WI38 (cell line): Measurements from ENCODE around the gene SLC7A6OS.

Experiments used
- H3K4me3 ChIP-seq: 2 replicates; pipeline ENCODE4 v1.5.1; 2011; ENCODE audit warnings: low read depth, mild to moderate bottlenecking, control low read depth, low read length
- TF ChIP-seq, protein P1 (sequence below): IDR thresholded peaks from 2 replicates; pipeline ENCODE4 v1.5.1; 2012; ENCODE audit warnings: low read depth, mild to moderate bottlenecking, control low read depth, low read length

The SLC7A6OS gene

DNA sequence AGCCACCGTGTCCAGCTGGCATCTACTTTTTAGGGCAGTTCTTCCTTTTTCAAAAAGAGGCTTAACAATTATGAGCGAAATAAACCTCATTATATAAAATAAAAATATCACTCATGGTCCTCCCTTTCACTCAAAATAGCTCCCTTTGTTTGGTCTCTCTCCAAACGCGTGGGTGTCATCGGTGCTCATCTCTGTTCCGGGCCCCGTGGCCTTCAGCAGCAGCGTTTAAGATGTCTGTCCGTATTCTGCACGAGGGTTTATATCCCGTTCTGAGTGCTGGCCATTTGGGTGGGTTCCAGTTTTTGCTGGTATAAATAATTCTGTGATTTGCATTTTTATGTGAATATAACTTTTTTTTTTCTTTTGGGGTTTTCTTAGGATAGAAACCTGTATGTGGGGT lies 33.5 kb upstream of the SLC7A6OS start:
- TF ChIP-seq, protein P1, sequence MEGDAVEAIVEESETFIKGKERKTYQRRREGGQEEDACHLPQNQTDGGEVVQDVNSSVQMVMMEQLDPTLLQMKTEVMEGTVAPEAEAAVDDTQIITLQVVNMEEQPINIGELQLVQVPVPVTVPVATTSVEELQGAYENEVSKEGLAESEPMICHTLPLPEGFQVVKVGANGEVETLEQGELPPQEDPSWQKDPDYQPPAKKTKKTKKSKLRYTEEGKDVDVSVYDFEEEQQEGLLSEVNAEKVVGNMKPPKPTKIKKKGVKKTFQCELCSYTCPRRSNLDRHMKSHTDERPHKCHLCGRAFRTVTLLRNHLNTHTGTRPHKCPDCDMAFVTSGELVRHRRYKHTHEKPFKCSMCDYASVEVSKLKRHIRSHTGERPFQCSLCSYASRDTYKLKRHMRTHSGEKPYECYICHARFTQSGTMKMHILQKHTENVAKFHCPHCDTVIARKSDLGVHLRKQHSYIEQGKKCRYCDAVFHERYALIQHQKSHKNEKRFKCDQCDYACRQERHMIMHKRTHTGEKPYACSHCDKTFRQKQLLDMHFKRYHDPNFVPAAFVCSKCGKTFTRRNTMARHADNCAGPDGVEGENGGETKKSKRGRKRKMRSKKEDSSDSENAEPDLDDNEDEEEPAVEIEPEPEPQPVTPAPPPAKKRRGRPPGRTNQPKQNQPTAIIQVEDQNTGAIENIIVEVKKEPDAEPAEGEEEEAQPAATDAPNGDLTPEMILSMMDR: no peak
- no peak overlapping the region for H3K4me3 ChIP-seq

DNA sequence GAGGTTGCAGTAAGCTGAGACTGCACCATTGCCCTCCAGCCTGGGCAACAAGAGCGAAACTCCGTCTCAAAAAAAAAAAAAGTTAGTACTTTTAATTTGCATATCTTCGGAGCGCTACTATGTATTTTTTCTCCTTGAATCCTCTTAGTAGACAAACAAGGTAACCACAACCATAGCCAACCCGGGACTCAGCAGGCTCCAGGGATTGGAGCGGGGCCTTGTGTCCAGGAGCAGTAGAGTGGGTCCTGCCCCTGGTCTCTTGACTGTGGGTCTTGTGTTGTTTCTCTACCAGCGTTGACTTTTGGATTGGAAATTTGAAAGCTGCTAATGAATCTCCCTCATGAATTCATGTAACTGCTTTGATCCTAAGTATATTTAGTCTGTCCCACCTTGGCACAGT lies 32.4 kb upstream of the SLC7A6OS start:
- TF ChIP-seq, protein P1: no peak
- H3K4me3 ChIP-seq: no peak overlapping the region

DNA sequence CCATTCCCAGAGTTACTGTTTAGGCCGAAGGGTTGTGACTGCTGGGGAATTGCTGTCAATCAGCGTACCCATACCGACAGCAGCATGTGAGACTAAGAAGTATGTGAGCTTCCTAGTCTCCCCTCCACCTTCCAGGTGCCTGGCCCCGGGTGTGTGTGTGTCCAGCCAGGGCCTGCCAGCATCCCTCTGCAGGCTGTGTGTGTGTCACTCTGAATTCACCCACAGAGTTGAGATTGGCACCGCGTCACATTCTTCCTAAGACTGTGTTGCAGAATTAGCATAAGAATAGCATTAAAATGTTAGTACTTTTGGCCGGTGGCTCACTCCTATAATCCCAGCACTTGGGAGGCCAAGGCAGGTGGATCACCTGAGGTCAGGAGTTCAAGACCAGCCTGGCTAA lies 31.9 kb upstream of the SLC7A6OS start:
- TF ChIP-seq, protein P1: no peak
- no peak overlapping the region for H3K4me3 ChIP-seq

DNA sequence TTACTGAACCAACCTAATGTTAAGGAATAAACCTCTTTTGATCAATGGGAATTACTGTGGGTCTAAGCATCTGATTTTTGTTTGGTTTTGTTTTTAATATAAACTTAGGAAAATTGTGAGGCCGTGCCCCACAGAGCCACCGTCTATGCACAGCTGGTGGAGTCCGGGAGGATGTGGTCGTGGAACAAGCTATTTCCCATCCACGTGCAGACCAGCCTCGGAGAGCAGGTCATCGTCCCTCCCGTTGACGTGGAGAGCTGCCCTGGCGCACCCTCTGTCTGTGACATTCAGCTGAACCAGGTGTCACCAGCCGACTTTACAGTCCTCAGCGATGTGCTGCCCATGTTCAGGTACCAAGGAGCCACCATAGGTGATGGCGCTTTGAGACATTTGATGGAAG lies 28.5 kb upstream of the SLC7A6OS start:
- TF ChIP-seq, protein P1: no peak
- no peak overlapping the region for H3K4me3 ChIP-seq

DNA sequence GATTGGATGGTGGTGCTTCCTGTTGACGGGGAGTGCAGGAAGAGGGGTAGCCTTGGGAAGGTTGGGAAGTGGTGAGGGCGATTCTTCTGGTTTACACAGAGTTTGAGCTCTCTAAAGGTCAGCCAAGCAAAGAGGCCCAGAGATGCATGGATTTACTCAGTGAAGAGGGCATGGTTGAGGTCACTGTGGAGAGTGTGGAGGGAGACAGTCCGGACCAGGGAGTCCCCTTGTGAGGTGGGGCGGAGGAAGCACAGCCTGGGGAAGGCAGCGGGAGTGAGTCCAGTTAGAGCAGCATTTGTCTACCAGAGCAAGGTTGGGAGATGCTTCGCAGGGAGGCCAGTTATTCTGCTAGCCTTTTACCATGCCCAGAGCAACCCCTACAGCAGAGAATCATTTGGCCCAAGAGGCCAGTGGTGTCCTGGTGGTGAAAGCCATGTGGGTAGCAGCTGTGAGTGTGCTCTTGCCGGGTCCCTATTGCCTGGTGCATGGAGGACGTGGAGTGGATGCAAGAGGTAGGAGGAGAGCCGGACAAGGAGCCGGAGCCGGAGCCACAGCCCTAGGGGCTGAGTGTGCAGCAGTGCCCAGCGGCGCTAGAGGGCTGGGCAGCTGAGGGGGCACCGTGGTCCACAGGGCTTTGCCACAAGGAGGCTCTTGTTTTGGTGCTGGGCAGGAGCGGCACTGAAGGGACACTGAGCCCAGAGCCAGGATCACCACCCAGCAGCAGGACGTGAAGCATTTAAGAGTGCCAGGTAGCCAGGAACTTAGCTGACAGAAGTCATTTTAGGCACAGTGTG lies 27.8 kb upstream of the SLC7A6OS start:
- TF ChIP-seq, protein P1: no peak
- no peak overlapping the region for H3K4me3 ChIP-seq

DNA sequence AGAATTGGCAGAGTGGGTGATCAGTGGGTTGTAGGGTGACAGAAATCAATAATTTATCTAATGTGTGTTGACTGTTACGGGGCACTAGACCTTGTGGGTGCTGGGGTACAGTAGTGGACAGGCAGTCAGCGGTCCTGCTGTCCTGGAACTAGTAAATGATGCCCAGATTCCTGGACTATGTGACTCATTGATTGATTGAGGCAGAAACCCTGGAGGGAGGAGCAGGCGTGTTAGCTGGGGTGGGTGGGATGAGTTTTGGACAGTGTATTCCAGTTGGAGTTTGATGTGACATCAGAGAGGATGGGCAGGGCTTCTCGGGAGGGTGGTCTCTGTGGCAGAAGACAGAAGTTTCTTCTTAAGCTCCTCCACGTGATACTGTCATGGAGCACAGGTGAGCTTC lies 24.4 kb upstream of the SLC7A6OS start:
- no peak overlapping the region for H3K4me3 ChIP-seq
- TF ChIP-seq, protein P1: no peak

DNA sequence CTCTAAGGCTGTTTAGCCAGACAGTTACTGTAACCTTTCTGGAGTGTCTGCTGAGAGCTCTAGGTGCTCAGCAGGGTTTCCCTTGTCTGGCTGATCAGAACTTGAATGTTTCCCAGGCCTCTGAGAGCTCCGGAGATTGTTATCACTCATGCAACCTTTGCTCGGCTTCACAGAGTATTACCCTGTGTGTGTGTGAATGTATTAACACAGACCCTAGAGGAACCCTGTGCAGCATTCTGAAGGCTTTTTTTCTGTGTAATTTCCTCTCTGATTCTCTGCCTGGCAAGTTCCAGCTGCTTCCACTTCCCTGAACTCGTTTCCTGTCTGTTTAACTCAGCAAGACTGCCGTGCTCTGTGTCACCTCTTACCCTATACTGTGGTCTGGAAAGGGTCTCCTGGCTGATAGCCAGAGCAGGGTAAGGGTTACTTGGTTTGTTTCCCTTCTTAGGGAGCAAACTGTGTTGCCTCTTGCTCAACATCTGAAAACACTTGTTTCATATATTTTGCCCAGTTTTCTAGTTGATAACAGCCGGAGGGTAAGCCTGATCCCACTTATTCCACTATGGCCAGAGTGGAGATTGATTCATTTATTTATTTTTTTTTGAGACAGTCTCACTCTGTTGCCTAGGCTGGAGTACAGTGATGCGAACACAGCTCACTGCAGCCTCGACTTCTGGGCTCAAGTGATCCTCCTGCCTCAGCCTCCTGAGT lies 21.8 kb upstream of the SLC7A6OS start:
- peak overlapping the region; percentile 26; the same call in 1 of the 2 replicates for H3K4me3 ChIP-seq
- TF ChIP-seq, protein P1: no peak
